Measurements from ENCODE around the gene RIN3.

Gene RIN3

GRCh38 chr14:92497391-92497790 is 16.2 kb upstream of the RIN3 start:
- TF ChIP-seq, protein P1, sequence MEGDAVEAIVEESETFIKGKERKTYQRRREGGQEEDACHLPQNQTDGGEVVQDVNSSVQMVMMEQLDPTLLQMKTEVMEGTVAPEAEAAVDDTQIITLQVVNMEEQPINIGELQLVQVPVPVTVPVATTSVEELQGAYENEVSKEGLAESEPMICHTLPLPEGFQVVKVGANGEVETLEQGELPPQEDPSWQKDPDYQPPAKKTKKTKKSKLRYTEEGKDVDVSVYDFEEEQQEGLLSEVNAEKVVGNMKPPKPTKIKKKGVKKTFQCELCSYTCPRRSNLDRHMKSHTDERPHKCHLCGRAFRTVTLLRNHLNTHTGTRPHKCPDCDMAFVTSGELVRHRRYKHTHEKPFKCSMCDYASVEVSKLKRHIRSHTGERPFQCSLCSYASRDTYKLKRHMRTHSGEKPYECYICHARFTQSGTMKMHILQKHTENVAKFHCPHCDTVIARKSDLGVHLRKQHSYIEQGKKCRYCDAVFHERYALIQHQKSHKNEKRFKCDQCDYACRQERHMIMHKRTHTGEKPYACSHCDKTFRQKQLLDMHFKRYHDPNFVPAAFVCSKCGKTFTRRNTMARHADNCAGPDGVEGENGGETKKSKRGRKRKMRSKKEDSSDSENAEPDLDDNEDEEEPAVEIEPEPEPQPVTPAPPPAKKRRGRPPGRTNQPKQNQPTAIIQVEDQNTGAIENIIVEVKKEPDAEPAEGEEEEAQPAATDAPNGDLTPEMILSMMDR (IDR thresholded peaks at IDR 0.05; ENCODE audit: extremely low read depth, insufficient read depth, missing control alignments), result no peak
- DNase-seq (ENCODE audit: low spot score), result no peak
- in situ Hi-C loops (cut with MboI; ENCODE audit: low pct_unique_long_range_greater_than_20kb, low sequenced_read_pairs, unreplicated experiment), result no loop called here

DNA sequence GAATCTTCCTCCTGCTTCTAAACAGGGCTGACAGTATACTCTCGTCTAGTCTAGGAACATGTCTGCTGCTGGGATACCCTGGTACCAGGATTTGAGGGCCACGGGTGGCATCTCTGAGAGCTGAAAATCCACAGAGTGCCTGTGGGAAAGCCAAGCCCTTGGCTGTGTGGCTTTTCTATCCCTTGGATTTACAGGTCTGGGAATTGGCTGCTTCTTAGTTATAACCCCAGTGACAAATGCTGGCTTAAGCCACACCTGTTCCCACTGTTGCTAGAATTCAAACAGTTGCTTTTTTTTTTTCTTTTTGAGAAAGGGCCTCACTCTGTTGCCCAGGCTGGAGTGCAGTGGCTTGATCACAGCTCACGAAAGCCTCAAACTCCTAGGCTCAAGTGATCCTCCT is 14.3 kb upstream of the RIN3 start:
- in situ Hi-C loops (cut with MboI; ENCODE audit: low pct_unique_long_range_greater_than_20kb, low sequenced_read_pairs, unreplicated experiment), result no loop called here
- TF ChIP-seq, protein P1 (IDR thresholded peaks at IDR 0.05; ENCODE audit: extremely low read depth, insufficient read depth, missing control alignments), result no peak
- no peak for DNase-seq (ENCODE audit: low spot score)

DNA sequence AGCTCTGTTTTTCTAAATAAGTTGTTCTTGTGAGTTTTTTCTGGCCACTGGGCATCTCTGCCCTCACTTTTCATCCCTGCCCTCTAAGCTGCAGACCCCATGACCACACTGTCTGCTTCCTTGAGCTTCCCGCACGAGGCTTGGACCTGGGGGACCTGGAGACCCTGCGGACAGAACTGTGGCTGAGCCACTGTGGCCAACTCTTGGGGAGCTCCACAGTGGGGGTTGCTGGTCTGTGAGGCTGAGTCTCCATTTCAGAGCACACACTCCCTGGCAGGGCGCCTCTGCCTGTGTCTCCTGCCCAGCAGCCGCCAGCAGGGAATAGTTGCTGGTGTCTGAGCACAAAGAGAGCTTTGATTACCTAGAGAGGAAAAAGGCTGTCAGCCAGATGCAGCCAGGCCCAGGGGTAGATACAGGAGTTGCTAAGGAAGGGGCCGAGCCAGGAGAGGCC is 13.1 kb upstream of the RIN3 start:
- TF ChIP-seq, protein P1 (IDR thresholded peaks at IDR 0.05; ENCODE audit: extremely low read depth, insufficient read depth, missing control alignments), result no peak
- in situ Hi-C loops (cut with MboI; ENCODE audit: low pct_unique_long_range_greater_than_20kb, low sequenced_read_pairs, unreplicated experiment), result no loop called here
- DNase-seq (ENCODE audit: low spot score), result no peak

- in situ Hi-C loops (cut with MboI; ENCODE audit: low pct_unique_long_range_greater_than_20kb, low sequenced_read_pairs, unreplicated experiment), result no loop called here
- no peak for DNase-seq (ENCODE audit: low spot score)
- TF ChIP-seq, protein P1 (IDR thresholded peaks at IDR 0.05; ENCODE audit: extremely low read depth, insufficient read depth, missing control alignments), result no peak
Observed at GRCh38 chr14:92501891-92502351, 11.7 kb upstream of the RIN3 start.

- DNase-seq (ENCODE audit: low spot score), result no peak
- in situ Hi-C loops (cut with MboI; ENCODE audit: low pct_unique_long_range_greater_than_20kb, low sequenced_read_pairs, unreplicated experiment), result no loop called here
- TF ChIP-seq, protein P1 (IDR thresholded peaks at IDR 0.05; ENCODE audit: extremely low read depth, insufficient read depth, missing control alignments), result no peak
Observed at GRCh38 chr14:92502541-92503286, 10.9 kb upstream of the RIN3 start.

DNA sequence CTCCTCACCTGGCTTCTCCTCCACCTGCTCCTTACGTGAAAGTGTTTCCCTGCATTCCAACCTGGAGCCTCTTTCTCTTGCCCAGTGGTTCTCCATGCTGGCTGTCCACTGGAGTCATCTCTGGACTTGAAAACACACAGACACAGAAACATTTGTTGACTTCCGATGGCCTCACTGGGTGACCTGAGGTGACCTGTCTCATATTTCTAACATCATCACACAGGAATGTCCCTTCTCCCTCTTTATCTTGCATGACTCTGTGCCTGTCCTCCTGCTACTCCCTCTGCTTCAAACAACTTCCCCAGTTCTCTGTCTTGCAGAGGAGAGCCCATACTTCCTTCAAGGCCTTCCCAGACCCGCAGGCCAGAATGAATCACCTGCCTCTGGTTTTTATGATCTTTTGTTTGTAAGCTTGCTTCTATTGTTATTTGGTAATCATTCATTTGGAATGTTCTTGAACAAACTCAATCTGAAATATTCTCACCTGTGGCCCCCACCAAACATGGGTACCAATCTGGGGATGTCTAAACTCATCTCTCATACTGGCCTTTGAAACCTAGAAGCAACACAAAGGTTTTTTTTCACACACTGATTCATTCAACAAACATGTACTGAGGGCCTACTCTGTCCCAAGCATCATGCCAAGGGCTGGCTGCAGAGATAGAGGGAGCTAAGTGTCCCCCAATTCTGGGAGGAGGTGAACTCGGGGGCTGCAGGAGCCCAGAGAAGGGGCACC is 9.7 kb upstream of the RIN3 start:
- no peak for DNase-seq (ENCODE audit: low spot score)
- TF ChIP-seq, protein P1 (IDR thresholded peaks at IDR 0.05; ENCODE audit: extremely low read depth, insufficient read depth, missing control alignments), result no peak
- in situ Hi-C loops (cut with MboI; ENCODE audit: low pct_unique_long_range_greater_than_20kb, low sequenced_read_pairs, unreplicated experiment), result no loop called here
